HG03196 (cell line): Measurements from ENCODE around the gene TRAPPC3L.
A peak's percentile ranks its signal among the peaks of the same experiment; 100 is the strongest.

Source experiments
- ATAC-seq: cut with Tn5 transposase; IDR thresholded peaks from one replicate; pipeline ENCODE4 v1.9.1; 2021; ENCODE audit not compliant: unreplicated experiment

TRAPPC3L gene

DNA sequence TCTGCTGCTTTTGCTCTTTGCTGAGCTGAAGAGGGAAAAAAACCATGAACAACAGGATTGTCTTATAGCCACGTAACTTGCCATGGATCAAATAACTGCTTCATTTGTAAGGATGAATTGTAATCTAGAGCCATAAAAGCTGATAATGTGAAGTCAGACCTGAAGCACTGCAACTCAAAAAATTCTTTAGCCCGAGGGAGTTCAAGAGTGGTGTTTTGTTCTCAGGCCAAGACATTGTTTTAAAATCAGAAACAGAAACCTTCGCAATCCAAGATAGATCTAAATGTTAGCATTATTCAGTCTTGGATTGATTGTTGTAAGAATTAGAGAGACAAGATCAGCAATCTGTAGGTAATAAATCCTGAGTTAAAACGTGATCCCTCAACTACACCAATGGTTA lies at the start of gene TRAPPC3L:
TSS of gene TRAPPC3L (minus strand) at position 34 of the 400 bp plus-strand sequence. CDS start 170 bp downstream, outside the sequence.
- ATAC-seq: no peak

DNA sequence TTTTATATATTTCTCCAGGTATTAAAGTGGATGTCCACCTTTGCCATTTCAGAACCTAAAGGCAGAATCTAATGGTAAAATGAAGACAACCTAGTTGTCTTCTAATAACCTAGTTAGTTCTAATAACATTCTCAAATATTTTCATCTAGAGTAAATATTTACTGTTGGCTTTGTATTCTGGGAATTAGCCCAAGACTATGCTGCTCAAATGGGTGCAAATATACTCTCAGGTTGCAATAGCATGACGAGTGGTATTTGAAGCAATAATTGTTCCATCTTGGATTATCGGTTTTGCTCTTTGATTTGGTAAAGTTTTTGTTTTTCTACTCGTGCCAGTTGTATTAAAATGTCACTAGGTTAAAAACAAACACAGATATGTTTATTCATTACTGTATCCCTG lies 49.8 kb upstream of the TRAPPC3L start:
- ATAC-seq: no peak

DNA sequence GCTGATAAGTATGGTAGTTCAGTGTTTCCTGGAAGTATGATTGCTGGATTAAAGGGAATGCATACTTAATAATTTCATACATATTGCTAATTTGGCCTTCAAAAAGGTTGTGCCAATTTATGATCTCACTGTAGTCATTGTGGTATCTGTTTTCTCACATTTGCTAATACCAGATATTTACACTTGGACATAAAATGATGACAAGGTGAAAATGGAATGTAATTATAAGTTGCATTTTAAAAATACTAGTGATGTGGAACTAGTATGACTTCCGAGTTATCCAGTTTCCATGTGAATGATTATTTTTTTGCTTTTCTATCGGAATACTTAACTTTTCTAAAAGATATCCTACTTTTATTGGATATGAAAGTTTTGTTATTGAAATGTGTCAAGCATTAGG lies 41.3 kb upstream of the TRAPPC3L start:
- no peak for ATAC-seq

DNA sequence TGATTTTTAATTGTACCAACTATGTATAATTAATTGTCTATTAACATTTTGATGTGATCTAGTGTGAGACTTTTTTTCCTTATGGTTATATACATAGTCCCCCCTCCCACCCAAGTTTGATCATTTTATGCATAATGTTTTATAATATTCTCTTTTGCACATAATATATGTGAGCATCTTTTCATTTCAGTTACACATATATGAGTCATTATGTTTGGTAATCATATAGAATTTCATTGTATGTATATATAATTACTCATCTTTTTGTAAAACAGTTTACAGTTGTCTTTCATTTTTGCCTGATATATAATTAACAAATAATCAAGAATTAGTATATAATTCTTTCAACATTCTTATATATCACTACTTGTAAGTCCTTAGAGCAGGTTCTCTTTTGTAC lies 40.8 kb upstream of the TRAPPC3L start:
- no peak for ATAC-seq

DNA sequence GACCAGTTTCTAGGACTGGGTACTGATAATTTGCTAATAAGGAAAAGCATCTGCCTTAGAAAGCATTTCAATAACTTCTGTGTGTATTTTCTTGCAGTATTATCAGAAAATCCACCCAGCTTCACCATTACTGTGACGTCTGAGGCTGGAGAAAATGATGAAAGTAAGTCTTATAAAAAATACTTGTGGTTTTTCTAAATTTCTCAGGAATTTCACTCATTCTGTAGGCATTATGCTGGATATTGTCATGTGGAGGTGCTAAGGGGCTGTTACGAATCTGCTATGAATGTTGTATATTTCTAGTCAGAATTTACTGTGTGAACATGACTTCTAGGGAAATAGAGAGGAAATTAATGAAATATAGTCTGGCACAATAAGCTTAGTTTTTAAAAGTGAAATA lies 34.7 kb upstream of the TRAPPC3L start:
- ATAC-seq: no peak

DNA sequence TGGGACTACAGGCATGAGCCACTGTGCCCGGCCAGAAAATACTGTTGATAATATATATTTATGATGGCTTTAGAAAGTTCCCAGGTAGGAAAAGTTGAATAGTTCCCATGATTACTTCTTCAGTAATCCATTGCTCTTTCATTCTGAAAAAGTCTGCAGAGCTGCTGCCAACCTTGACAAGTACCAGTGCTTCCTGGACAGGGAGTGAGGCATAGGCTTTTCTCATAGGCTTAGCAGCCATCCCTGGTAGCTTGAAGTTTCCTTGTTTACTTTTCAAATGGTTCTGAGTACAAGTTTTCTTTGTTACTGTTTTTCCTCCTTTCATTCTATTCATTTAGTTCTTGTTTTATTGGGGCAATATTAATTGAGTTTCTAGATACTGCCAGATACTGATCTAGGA lies 33.7 kb upstream of the TRAPPC3L start:
- ATAC-seq: no peak

DNA sequence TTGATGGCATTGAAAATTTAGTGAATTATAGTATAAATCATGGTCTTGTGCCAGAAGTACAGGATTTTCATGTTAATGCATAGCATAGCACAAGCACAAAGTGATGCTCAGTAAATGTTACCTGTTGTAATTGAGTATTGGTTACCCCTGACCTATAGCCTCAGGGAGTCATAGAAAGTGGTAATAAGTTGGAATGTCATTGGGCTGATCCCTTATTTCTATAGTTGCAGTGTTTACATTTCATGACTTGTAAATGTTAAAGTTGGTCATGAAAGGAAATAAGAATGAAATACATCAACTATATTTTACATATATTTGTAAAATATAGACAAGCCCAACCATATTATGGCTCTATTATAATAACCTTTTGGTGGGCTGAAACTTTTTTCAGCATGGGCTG lies 32.9 kb upstream of the TRAPPC3L start:
- no peak for ATAC-seq

DNA sequence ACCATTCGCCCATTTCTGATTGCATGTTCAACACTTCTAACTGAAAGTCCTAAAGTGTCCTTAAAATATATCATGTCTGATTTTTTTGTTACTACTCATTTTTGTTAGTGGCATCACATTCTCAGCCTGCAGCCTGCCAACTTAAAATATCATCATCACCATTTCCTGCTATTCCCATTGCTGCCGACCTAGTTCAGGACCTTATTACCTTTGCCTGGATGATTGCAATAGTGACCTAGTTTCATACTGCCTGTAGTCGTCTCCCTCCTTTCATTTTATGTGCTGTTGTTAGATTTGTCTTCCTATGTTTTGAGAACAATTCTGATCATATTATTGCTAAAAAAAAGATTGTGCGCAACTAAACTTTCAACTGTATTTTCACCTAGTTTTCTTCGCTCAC lies 32.0 kb upstream of the TRAPPC3L start:
- no peak for ATAC-seq

DNA sequence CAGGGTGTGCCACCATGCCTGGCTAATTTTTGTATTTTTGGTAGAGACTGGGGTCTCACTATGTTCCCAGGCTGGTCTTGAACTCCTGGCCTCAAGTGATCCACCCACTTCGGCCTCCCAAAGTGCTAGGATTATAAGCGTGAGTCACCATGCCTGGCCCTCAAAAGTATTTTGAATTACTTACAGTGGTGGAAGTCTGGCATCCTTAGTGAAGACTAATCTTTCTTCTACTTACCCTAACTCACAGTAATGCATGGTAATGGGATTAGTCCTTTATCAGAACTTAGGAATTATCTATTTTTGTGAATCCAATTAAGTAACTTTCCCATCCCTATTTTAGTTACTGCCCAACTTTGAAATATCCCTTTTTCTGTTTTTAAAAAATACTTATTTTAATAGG lies 29.7 kb upstream of the TRAPPC3L start:
- ATAC-seq: no peak

DNA sequence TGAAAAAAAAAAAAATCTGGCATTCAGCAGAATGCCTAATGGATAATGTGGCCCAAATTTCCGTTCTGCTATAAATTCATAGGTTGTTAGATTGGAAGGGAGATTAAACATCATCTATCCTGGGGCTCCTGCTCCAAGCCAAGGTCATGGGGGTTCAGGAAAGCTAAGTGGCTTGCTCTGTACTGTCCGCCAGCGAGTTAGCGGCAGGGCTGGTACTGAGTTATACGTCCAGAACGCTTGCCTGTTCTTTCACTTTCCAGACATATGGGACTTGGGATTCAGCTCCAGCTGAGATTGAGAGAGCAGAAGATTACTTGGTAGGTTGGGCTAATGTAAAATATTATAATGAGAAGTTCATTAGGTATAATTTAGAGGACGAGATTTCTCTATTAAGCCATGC lies 26.7 kb upstream of the TRAPPC3L start:
- ATAC-seq: no peak

DNA sequence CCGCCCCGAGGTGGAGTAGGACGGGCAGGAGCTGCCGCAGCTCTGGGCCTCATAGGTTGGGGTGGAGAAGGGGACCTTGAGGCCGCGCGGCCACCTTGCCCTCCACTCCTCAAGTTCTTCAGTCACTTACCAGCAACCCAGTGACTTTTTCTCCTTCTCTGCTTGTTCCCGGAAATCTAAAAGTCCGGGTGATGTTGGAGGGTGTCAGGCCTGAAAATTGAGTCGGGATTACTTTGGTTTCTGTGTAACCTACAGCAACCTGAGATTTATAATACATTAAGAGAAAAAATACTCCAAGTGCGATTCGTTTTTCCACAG lies 26.2 kb upstream of the TRAPPC3L start:
- no peak for ATAC-seq

DNA sequence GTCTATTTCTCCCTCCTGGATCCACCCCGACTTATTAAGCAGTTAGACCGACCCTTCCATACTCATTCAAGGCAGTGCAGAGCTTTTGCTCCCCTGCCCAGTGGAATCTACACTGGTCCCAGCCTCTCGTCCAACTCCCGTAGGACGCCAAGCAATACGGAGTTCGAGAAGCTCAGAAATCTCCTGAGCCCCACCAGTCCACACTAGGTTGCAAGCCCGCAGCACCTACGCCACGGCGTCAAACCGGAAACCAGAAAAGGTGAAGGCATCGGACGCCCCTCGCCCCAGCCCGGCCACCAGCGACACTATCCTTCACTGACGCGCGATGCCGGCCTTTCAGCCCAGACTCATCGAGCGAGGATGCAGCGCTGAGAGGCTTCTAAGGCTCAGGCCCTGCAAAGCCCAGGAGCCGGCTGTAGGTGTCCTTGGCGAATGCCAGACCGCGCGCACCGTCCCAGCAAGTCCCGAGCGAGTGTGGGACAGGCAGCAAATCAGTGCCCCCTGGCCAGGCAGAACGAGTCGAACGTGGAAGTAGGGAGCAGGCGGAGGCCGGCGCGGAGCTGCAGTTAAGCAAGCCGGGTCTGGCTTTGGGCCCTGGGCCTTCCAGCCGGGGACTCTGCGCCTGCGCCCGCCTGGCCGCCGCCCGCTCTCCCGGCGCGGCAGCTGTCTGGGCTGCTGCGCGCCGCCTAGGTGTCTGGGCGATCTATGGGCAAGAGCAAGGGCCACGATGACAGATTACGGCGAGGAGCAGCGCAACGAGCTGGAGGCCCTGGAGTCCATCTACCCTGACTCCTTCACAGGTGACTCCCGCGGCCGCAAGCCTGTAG lies 25.6 kb upstream of the TRAPPC3L start, which contains the start of gene RWDD1:
TSS of gene RWDD1 (plus strand) at position 649 of the 827 bp plus-strand sequence. CDS start at position 728, 79 bp downstream.
- ATAC-seq: peak; percentile 98

DNA sequence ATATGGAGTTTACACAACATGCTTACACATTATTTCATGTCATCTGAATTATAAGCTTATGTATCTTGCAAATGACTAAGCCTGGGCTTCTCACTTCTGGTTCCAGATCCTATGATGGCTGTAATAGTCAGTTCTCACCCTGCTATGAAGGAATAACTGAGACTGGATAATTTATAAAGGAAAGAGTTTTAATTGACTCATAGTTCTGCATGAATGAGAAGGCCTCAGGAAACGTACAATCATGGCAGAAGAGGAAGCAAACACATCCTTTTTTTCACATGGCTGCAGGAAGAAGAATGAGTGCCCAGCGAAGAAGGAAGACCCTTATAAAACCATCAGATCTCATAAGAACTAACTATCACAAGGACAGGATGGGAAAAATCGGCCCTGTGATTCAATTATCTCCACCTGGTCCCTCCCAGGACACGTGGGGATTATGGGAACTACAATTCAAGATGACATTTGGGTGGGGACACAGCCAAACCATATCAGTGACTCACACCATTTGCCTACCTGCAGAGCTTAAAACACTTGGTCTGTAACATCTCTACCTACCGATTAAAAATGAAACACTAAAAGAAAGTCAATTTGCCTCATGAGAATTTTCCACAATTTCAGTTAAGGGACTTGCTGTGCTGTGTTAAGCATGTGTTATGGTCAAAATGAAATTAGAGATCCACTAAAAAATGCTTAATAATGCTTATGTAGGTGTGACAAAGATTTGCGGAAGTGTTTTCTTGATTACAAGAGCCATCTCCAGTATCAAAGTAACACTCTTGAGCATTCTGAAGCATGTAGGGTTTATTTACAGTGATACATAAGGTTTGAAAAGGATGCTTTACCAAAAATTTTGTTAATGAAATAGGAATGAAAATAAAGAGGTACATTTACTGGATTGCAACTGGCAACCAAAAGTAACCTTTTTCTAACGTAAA lies 23.6 kb upstream of the TRAPPC3L start:
- ATAC-seq: no peak

DNA sequence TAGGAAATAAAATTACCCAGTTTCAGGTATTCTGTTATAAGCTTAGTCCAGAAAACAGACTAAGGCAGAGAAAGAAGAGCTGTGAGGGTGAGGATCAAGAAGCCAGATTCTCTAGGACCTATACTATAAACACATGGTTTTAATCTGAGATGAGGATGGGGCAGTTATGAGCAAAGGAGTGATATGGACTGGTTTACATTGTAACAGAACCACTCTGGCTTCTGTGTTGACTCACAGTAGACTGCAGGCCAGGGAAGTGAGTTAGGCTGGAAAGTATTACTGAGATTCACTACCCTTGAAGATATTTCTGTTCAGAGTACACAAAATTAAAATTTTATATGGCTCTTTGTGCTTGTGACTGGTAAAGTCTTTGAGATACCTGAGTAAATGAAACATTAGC lies 22.6 kb upstream of the TRAPPC3L start:
- no peak for ATAC-seq

DNA sequence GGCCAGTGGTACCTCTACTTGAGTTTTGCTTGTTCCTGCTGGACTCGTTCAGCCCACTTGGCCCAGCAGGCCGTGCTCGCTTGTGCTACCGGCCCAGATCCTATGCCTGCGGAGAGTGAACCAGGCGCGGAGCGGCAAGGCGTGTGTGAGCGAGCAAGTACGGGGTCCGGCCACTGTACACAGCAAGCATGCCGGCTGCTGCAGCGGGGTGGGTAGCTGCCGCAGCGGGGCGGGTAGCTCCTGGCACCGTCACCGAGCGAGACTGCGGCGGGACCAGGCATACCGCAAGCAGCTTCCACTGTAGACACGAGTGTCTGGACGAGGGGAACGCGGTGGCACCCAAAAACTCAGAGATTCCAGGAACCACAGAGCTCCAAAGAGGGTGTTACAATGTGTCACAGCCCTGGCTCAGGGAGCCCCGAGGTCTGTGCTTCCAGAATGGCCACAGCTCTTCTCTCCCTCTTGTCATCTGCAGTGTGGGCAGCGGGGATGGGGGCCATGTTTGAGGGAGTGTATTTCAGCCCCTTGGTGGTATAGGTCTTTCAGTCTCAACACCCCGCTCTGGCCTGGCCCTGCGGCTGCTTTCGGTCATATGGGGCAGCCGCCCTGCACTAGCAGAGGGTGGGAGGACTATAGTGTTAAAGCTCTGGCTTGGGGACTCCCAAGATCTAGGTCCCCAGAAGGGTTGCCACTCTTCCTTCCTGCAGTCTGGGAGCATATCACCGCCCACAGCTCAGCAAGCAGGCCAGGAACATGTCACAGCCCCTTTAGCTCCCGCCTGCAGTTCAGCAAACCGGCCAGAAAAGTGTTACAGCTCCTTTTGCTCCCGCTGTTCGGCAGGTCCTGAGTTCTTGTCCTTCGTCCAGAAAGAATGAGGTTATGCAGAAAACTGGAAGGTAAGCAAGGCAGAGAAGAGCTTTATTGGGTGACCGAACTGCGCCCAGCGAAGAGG lies 19.7 kb upstream of the TRAPPC3L start:
- ATAC-seq: no peak

DNA sequence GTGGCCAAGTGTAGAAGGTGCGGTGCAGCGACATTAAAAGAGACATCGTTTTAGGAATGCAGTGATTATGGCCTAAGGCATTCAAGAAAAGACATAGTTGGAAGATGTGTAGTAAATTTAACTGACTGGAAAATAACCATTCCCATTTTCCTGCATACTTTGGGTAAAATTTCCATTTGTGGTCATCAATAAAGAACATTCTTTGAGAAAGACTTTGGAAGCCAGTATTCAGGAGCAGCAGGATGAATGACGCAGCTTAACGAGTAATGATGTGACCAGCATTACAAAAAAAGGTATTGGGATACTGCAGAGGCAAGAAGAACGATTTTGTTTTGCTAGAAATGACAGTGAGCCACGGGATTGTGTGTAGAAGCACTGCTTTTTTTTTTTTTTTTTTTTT lies 18.8 kb upstream of the TRAPPC3L start:
- no peak for ATAC-seq

DNA sequence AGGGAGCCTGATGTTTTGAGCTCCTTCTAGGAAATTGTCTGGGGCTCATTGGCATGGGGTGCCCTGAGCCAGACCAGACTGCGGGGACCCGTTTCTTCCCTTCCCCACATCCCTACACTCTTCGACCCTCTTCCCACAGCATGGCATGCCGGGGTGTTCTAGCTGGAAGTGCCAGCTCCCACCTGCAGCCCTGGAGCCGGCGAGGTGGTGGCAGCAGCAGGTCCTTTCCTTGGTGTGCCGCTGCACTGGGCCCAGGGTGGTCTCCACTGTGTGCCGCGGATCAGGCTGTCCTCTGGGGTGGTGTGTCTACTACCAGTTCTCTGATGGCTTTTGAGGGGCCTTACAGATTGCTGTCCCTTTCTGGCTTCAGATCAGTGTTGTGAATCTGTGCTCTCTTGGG lies 18.3 kb upstream of the TRAPPC3L start:
- ATAC-seq: no peak

DNA sequence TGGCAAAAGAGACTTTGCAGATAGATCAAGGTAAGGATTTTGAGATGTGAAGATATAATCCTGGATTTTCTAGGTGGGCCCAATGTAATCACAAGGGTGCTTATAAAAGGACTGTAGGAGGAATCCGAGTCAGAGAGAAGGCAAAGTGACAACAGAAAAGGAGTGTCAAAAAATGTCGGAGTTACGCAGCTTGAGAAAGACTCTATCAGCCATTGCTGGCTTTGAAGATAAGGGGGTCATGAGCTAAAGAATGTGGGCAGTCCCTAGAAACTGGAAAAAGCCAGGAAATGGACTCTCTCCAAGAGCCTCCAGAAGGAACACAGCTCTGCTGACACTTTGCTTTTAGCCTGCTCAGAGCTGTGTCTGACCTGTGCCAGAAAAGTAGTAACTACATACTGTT lies 17.1 kb upstream of the TRAPPC3L start:
- no peak for ATAC-seq

DNA sequence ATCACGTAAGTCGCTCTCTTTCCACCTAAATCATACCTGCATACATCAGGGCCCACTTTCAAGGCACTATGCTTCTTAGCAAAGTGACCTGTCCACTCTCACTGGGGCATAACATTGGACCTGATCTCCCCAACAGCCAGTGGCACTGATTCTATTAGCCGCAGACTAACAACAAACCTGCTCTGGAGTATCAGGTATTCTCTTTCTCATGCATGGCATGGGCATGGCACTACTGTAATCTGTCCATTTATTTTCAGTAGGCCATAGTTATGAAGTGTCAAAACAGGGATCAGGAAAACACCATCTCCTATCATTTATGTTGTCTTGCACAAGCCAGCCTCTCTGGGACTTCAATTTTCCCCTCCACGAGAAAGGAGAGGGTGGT lies 16.5 kb upstream of the TRAPPC3L start:
- no peak for ATAC-seq

DNA sequence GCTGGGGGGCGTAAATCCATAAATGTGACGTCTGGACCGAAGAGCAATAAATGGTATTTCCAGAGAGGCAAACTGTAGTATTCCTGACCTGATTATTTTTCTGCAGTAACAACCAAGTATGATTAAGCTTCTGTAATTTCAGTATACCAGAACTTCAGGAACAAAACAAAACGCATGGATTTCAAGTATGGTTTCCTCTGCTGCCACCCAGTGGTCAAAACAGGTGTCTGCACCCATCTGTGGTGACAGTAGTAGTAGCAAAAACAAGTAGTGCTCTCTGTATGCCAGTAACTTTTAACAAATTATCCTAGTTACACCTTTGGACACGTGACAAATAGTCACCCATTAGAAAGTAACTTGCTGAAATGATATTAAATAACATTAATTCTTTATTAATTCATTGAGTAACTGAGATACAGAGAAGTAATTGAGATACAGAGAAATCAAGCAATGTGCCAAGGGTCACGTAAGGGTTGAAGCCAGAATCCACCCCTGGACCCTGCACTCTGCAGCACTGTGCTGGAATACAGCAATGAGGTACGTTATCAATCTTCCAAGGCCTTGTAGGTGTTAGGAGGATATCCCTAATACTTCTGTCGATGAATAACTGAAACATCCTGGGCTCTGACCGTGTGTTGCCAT lies 16.0 kb upstream of the TRAPPC3L start:
- peak; percentile 53 for ATAC-seq
